Effector memory CD4-positive, alpha-beta T cell (primary cell): ENCODE results near the gene FDX1.
"Not testable (repeated sequence)": the region's sequence is repeated elsewhere in the genome, so short reads cannot be mapped to it uniquely, and the experiment has no call there.

ENCODE experiments used
- DNase-seq, 3 donors: peaks; one replicate each; pipeline ENCODE4 v3.0.0-alpha.2; 2020
- H3K27ac ChIP-seq: 2 replicates; pipeline ENCODE4 v1.7.0; 2013; ENCODE audit warnings: mild to moderate bottlenecking, low read length, moderate library complexity; ENCODE audit not compliant: insufficient read depth, poor library complexity, severe bottlenecking
- H3K27me3 ChIP-seq: replicated peaks from 2 replicates; pipeline ENCODE4 v1.7.0; 2013; ENCODE audit warnings: mild to moderate bottlenecking, low read length; ENCODE audit not compliant: insufficient read depth, control insufficient read depth, poor library complexity, severe bottlenecking
- H3K36me3 ChIP-seq: 2 replicates; pipeline ENCODE4 v1.7.0; 2013; ENCODE audit warnings: mild to moderate bottlenecking, low read length, moderate library complexity; ENCODE audit not compliant: control insufficient read depth, insufficient read depth
- H3K4me1 ChIP-seq: 2 replicates; pipeline ENCODE4 v1.7.0; 2013; ENCODE audit warnings: low read length, mild to moderate bottlenecking; ENCODE audit not compliant: control insufficient read depth, insufficient read depth, poor library complexity, severe bottlenecking
- H3K4me3 ChIP-seq: 2 replicates; pipeline ENCODE4 v1.7.0; 2013; ENCODE audit warnings: low read length, low read depth, mild to moderate bottlenecking; ENCODE audit not compliant: insufficient read depth, poor library complexity, severe bottlenecking
- H3K9me3 ChIP-seq: 2 replicates; pipeline ENCODE4 v1.7.0; 2013; ENCODE audit warnings: mild to moderate bottlenecking, low read length, moderate library complexity; ENCODE audit not compliant: control insufficient read depth

FDX1 gene

DNA sequence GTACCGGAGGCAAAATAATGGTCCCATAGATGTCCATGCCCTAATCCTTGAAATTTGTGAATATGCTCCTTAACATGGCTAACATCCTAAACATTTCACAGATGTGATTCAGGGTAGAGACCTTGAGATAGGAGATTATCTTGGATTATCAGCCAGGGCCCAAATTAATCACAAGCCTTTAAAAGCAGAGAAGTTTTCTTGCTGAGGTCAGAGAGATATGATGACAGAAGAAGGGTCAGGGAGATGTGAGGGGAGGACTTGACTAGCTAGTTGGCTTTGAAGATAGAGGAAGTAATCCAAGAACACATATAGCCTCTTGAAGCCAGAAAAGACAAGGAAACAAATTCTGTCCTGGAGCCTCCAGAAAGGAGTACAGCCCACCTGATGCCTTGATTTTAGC is 19.1 kb upstream of the FDX1 start:
- no peaks in the 10 kb centered on the region for H3K27me3 ChIP-seq
- H3K9me3 ChIP-seq: no peaks in the 10 kb centered on the region
- H3K4me3 ChIP-seq: no peak overlapping the region
- no peak for DNase-seq
- H3K36me3 ChIP-seq: no peaks in the 10 kb centered on the region
- H3K4me1 ChIP-seq: no peaks in the 10 kb centered on the region
- no peak overlapping the region for H3K27ac ChIP-seq

DNA sequence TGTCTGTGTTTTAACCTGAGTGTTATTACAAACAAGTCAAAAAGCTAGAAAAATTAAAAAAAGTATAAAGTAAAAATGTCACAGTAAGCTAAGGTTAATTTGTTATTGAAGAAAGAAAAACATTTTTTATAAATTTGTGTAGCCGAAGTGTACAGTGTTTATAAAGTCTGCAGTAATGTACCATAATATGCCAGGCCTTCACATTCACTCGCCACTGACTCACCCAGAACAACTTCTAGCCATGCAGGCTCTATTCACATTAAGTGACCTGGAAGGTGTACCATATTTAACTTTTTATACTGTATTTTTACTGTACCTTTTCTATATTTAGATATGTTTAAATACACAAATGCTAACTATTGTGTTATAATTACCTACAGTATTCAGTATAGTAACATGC is 14.7 kb upstream of the FDX1 start:
- Histone ChIP-seq H3K9me3 (no peaks in the 10 kb centered on the region), H3K36me3 (no peaks in the 10 kb centered on the region), H3K4me1 (no peaks in the 10 kb centered on the region), H3K27ac (no peak overlapping the region), H3K4me3 (no peak overlapping the region), H3K27me3 (no peaks in the 10 kb centered on the region)
- no peak for DNase-seq

DNA sequence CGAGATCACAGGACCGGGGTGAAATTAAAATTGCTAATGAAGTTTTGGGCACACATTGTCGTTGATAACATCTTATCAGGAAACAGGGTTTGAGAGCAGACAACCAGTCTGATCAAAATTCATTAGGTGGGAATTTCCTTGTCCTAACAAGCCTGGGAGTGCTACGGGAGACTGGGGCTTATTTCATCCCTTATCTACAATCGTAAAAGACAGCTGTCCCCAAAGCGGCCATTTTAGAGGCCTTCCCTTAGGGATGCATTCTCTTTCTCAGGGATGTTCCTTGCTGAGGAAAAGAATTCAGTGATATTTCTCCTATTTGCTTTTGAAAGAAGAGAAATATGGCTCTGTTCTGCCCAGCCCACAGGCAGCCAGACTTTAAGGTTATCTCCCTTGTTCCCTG is 8.1 kb upstream of the FDX1 start:
- DNase-seq, H3K27ac ChIP-seq, H3K9me3 ChIP-seq, H3K36me3 ChIP-seq, H3K4me1 ChIP-seq, H3K4me3 ChIP-seq, H3K27me3 ChIP-seq: not testable (repeated sequence)

- DNase-seq: no peak
- H3K36me3 ChIP-seq: no peaks in the 10 kb centered on the region
- no peak overlapping the region for H3K27ac ChIP-seq
- H3K4me3 ChIP-seq: no peak overlapping the region
- H3K9me3 ChIP-seq: no peaks in the 10 kb centered on the region
- no peaks in the 10 kb centered on the region for H3K4me1 ChIP-seq
- no peaks in the 10 kb centered on the region for H3K27me3 ChIP-seq
These were observed 7.3 kb upstream of the FDX1 start for GRCh38 chr11:110422306-110422905.

GRCh38 chr11:110424775-110425444 is 4.8 kb upstream of the FDX1 start:
- DNase-seq: no peak
- H3K4me1 ChIP-seq: peaks cover 8% of the 10 kb centered on the region
- H3K4me3 ChIP-seq: no peak overlapping the region
- H3K36me3 ChIP-seq: no peaks in the 10 kb centered on the region
- no peaks in the 10 kb centered on the region for H3K27me3 ChIP-seq
- no peaks in the 10 kb centered on the region for H3K9me3 ChIP-seq
- H3K27ac ChIP-seq: no peak overlapping the region

DNA sequence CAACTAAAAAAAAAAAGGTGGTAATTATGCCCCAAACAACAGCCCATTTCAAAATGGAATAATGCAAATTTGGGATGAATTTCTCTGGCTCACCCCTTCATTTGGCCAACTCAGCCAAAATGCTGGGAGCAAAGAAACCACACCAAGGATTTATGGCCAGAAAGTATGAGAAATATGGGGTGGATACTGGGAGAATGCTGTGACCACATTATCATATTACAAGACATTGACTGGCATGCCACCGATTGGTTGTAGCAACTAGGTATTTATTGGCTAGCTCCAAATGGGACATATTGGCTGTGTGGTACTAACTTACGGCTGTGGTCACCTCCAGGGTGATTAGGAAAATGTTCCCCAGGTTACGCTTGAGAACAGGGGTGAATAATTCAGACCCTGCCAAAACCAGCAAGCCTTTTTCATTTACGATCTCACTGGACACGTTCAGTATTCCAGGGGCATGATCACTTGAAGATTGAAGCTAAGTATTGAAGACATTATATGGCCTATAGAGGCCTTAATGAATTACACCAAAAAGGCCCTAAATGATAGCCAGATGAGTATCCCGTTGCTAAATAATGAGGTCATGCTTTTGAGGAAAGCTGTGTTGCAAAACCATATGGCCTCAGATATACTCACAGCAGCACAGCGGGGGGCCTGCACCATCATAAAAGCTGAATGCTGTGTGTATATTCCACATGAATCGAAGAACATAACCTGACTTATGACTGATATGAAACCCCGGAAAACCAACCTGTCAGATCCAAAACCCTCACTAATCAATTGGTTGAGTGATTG is 3.8 kb upstream of the FDX1 start:
- no peak for DNase-seq
- no peak overlapping the region for H3K27ac ChIP-seq

DNA sequence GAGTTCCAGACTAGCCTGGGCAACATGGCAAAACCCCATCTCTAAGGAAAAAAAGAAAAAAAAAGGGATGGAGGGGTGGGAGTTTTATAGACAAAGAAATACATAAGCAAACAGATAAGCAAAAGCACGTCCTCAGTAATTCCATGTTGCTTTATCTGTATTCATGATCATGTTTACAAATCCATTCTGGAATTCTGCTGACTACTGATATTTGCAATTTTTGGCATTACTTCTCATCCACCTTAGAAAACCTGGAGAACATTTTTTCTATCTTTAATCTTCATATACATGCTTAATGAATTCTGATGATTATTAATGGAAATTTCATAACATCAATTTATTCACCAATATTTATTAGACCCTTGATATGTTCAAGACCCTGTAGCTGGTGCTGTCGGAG is 1.7 kb upstream of the FDX1 start:
- no peak overlapping the region for H3K27ac ChIP-seq
- H3K36me3 ChIP-seq: no peaks in the 10 kb centered on the region
- H3K9me3 ChIP-seq: no peaks in the 10 kb centered on the region
- H3K4me3 ChIP-seq: no peak overlapping the region
- DNase-seq: no peak
- no peaks in the 10 kb centered on the region for H3K27me3 ChIP-seq
- peaks cover 13% of the 10 kb centered on the region for H3K4me1 ChIP-seq

More for the DNA sequence above, 3.8 kb upstream of the FDX1 start:
- peaks cover 8% of the 10 kb centered on the region for H3K4me1 ChIP-seq
- H3K27me3 ChIP-seq: no peaks in the 10 kb centered on the region
- no peaks in the 10 kb centered on the region for H3K9me3 ChIP-seq
- no peak overlapping the region for H3K4me3 ChIP-seq
- no peaks in the 10 kb centered on the region for H3K36me3 ChIP-seq

DNA sequence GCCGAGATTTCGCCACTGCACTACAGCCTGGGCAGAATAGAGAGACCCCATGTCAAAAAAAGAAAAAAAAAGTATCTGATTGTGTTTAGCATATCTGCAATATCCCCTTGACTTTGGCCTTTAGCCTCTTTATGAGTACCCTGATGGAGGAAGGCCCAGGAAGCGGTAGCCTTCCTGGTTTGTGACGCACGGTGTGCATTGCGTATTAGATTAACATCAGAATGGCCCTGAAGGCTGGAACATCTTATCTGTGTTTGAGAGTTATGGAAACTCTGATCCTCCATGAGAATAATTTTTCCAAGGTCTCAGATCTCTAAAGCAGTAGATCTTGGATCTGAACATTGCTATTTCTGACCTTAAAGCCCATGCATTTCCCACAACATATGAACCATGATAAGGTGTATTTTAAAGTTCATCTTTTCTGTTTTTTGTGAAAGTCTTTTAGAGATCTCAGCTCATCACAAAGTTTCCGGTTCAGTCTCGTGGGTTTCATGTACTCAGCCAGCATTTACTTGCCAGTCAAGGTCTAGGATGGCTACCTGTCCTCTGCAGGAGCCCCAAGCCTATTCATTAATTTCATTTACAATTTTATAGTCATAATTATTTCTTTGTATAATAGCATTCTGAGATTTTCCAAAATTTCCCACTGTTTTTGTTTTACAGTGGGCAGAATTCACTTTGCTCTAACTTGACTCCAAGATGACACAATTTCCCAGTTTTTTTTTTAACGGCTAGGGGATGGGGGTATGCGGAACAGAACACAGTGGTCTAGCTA is 605 bp upstream of the FDX1 start:
- Histone ChIP-seq H3K4me3 (peak overlapping the region; percentile 97), H3K27ac (peak overlapping the region; percentile 82), H3K4me1 (peaks cover 13% of the 10 kb centered on the region), H3K36me3 (no peaks in the 10 kb centered on the region), H3K27me3 (no peaks in the 10 kb centered on the region), H3K9me3 (no peaks in the 10 kb centered on the region)
- no peak for DNase-seq

GRCh38 chr11:110430267-110431050 is 711 bp downstream of the FDX1 start:
- Histone ChIP-seq H3K4me1 (peaks cover 13% of the 10 kb centered on the region), H3K27me3 (no peaks in the 10 kb centered on the region), H3K4me3 (peak overlapping the region; percentile 97), H3K36me3 (no peaks in the 10 kb centered on the region), H3K27ac (peak overlapping the region; percentile 82), H3K9me3 (no peaks in the 10 kb centered on the region)
- DNase-seq: peak in 1 of 3 donors; percentile 3
